Colonic mucosa (tissue), 4 donors: ENCODE results near the gene TEX13A. TPM values are rescaled to one million over a fixed set of nuclear protein-coding genes. Genes with fewer than 3 reads are reported as not detected.

ENCODE experiments used
- DNase-seq: peaks from one replicate; pipeline ENCODE4 v3.0.0-alpha.2; 2020
- H3K27ac ChIP-seq: fragments of 200-600 bp; one replicate; pipeline ENCODE4 v1.8.0; 2021
- H3K27me3 ChIP-seq: fragments of 200-600 bp; one replicate; pipeline ENCODE4 v1.8.0; 2021
- H3K36me3 ChIP-seq: fragments of 200-600 bp; one replicate; pipeline ENCODE4 v1.8.0; 2021
- H3K4me1 ChIP-seq: fragments of 200-600 bp; one replicate; pipeline ENCODE4 v1.8.0; 2021; ENCODE audit warnings: mild to moderate bottlenecking
- H3K4me3 ChIP-seq: fragments of 200-600 bp; one replicate; pipeline ENCODE4 v1.8.0; 2021
- H3K9ac ChIP-seq, 2 donors: one replicate each; pipeline ENCODE4 v1.7.0; 2013; ENCODE audit warnings: control low read depth in 2 of 2, low read depth in 2 of 2, low read length in 2 of 2
- H3K9me3 ChIP-seq: fragments of 200-600 bp; one replicate; pipeline ENCODE4 v1.8.0; 2021
- CTCF ChIP-seq: fragments of 200-600 bp; IDR thresholded peaks from one replicate; pipeline ENCODE4 v1.8.0; 2022; ENCODE audit warnings: antibody characterized with exemption, mild to moderate bottlenecking
- intact Hi-C: fragments of 100-400 bp; cut with DNase I; formaldehyde crosslinking; loops from one replicate; pipeline ENCODE4 v1.14.1; 2022
- total RNA-seq, 2 donors: library from RNA; stranded (reverse); fragmentation: NEBNext Ultra II Directional in 1 of 2; extraction: Animal tissue kit (Norgen Biotek cat#: 25700) in 1 of 2; gene quantifications; one replicate each; pipeline ENCODE4 v1.2.1, GENCODE V29; 2021
- donor health status: healthy.
- donor health status: DM: no; HTN: no; CAD: no.
- donor health status: DM: no; HTN: no; CAD: no.

TEX13A gene
- total RNA-seq = not detected

- Histone ChIP-seq H3K4me3 (no peak within 1 kb of the TSS), H3K9me3 (no peaks in the 10 kb centered on the region), H3K27me3 (no peaks in the 10 kb centered on the region), H3K27ac (no peak within 1 kb of the TSS), H3K4me1 (no peaks in the 10 kb centered on the region), H3K36me3 (no peaks in the 10 kb centered on the region), H3K9ac (no peak within 1 kb of the TSS)
- intact Hi-C loops = no loop called here
- DNase-seq = no peak
- no peak for TF ChIP-seq CTCF
Observed at GRCh38 chrX:105220636-105221035, at the start of gene TEX13A. Gene TEX13A (minus strand): TSS chrX:105220694. CDS start chrX:105220397, 297 bp downstream.

GRCh38 chrX:105269386-105269785, 48.9 kb upstream of the TEX13A start:
- H3K9ac ChIP-seq = no peak overlapping the region
- H3K36me3 ChIP-seq = no peaks in the 10 kb centered on the region
- H3K4me1 ChIP-seq = no peaks in the 10 kb centered on the region
- TF ChIP-seq CTCF = no peak
- no peaks in the 10 kb centered on the region for H3K9me3 ChIP-seq
- DNase-seq = no peak
- H3K27ac ChIP-seq = no peak overlapping the region
- intact Hi-C loops = no loop called here
- no peak overlapping the region for H3K4me3 ChIP-seq
- no peaks in the 10 kb centered on the region for H3K27me3 ChIP-seq

GRCh38 chrX:105267167-105267566, 46.7 kb upstream of the TEX13A start:
- no peak for TF ChIP-seq CTCF
- H3K9me3 ChIP-seq = no peaks in the 10 kb centered on the region
- no peak overlapping the region for H3K4me3 ChIP-seq
- intact Hi-C loops = no loop called here
- no peak overlapping the region for H3K9ac ChIP-seq
- DNase-seq = no peak
- H3K4me1 ChIP-seq = no peaks in the 10 kb centered on the region
- H3K27ac ChIP-seq = no peak overlapping the region
- no peaks in the 10 kb centered on the region for H3K36me3 ChIP-seq
- H3K27me3 ChIP-seq = no peaks in the 10 kb centered on the region

GRCh38 chrX:105266456-105266855, 46.0 kb upstream of the TEX13A start:
- no peak for DNase-seq
- intact Hi-C loops = no loop called here
- no peaks in the 10 kb centered on the region for H3K27me3 ChIP-seq
- no peaks in the 10 kb centered on the region for H3K4me1 ChIP-seq
- no peak overlapping the region for H3K27ac ChIP-seq
- H3K4me3 ChIP-seq = no peak overlapping the region
- H3K9ac ChIP-seq = no peak overlapping the region
- no peaks in the 10 kb centered on the region for H3K36me3 ChIP-seq
- H3K9me3 ChIP-seq = no peaks in the 10 kb centered on the region
- no peak for TF ChIP-seq CTCF

GRCh38 chrX:105265093-105265492, 44.6 kb upstream of the TEX13A start:
- Histone ChIP-seq H3K4me3 (no peak overlapping the region), H3K27ac (no peak overlapping the region), H3K4me1 (no peaks in the 10 kb centered on the region), H3K9ac (no peak overlapping the region), H3K27me3 (no peaks in the 10 kb centered on the region), H3K9me3 (no peaks in the 10 kb centered on the region), H3K36me3 (no peaks in the 10 kb centered on the region)
- no peak for TF ChIP-seq CTCF
- DNase-seq = no peak
- intact Hi-C loops = no loop called here

- no peak overlapping the region for H3K4me3 ChIP-seq
- no peaks in the 10 kb centered on the region for H3K36me3 ChIP-seq
- TF ChIP-seq CTCF = no peak
- intact Hi-C loops = no loop called here
- no peaks in the 10 kb centered on the region for H3K27me3 ChIP-seq
- no peaks in the 10 kb centered on the region for H3K9me3 ChIP-seq
- DNase-seq = no peak
- no peaks in the 10 kb centered on the region for H3K4me1 ChIP-seq
- no peak overlapping the region for H3K27ac ChIP-seq
- H3K9ac ChIP-seq = no peak overlapping the region
Observed at GRCh38 chrX:105263801-105264200, 43.3 kb upstream of the TEX13A start.
